IPS DF 6.9 (cell line): ENCODE measurements around the gene TERT.
"Not testable (repeated sequence)": the region's sequence is repeated elsewhere in the genome, so short reads cannot be mapped to it uniquely, and the experiment has no call there.

ENCODE experiments used
- DNase-seq: peaks from one replicate; pipeline ENCODE4 v3.0.0-alpha.2; 2013; ENCODE audit warnings: low read depth, low spot score
- H3K27ac ChIP-seq: one replicate; pipeline ENCODE4 v1.5.1; 2013; ENCODE audit warnings: low read length, control low read depth
- H3K27me3 ChIP-seq: 2 replicates; pipeline ENCODE4 v1.6.1; 2013; ENCODE audit warnings: mild to moderate bottlenecking, low read length; ENCODE audit not compliant: control insufficient read depth, insufficient read depth
- H3K36me3 ChIP-seq: 2 replicates; pipeline ENCODE4 v1.6.1; 2013; ENCODE audit warnings: low read length; ENCODE audit not compliant: control insufficient read depth, insufficient read depth
- H3K4me1 ChIP-seq: 2 replicates; pipeline ENCODE4 v1.6.1; 2013; ENCODE audit warnings: low read length; ENCODE audit not compliant: control insufficient read depth, insufficient read depth
- H3K4me3 ChIP-seq: 2 replicates; pipeline ENCODE4 v1.5.1; 2013; ENCODE audit warnings: mild to moderate bottlenecking, low read length
- H3K9me3 ChIP-seq: 2 replicates; pipeline ENCODE4 v1.6.1; 2013; ENCODE audit warnings: low read length, inconsistent platforms; ENCODE audit not compliant: control insufficient read depth, insufficient read depth
- WGBS: extraction: QIAGEN DNeasy Blood & Tissue Kit; methylation state at CpG from one replicate; pipeline ENCODE4 v1.1.7; 2013; ENCODE audit warnings: mixed read lengths, missing lambda C conversion rate; ENCODE audit not compliant: insufficient read length, insufficient coverage; 5-methylcytosine and 5-hydroxymethylcytosine counted together

The TERT gene

GRCh38 chr5:1282993-1283728 lies 11.7 kb downstream of the TERT start:
- H3K4me3 ChIP-seq, H3K27me3 ChIP-seq, H3K9me3 ChIP-seq, H3K27ac ChIP-seq, H3K4me1 ChIP-seq, DNase-seq: not testable (repeated sequence)
- H3K36me3 ChIP-seq = peaks cover 16% of the 10 kb centered on the region
- no CpG with 5 or more reads among the region's 40 CpGs for WGBS

GRCh38 chr5:1282131-1282992 lies 12.5 kb downstream of the TERT start:
- no peaks in the 10 kb centered on the region for H3K27me3 ChIP-seq
- H3K36me3 ChIP-seq = peaks cover 18% of the 10 kb centered on the region
- no peak overlapping the region for H3K4me3 ChIP-seq
- no peak overlapping the region for H3K27ac ChIP-seq
- no peaks in the 10 kb centered on the region for H3K4me1 ChIP-seq
- WGBS = no CpG with 5 or more reads among the region's 37 CpGs
- no peaks in the 10 kb centered on the region for H3K9me3 ChIP-seq
- DNase-seq = no peak

GRCh38 chr5:1281038-1281882 lies 13.6 kb downstream of the TERT start:
- Histone ChIP-seq H3K27ac (no peak overlapping the region), H3K9me3 (no peaks in the 10 kb centered on the region), H3K4me1 (no peaks in the 10 kb centered on the region), H3K4me3 (no peak overlapping the region), H3K27me3 (no peaks in the 10 kb centered on the region), H3K36me3 (peaks cover 21% of the 10 kb centered on the region)
- DNase-seq = no peak
- no CpG with 5 or more reads among the region's 16 CpGs for WGBS

GRCh38 chr5:1280177-1281037 lies 14.5 kb downstream of the TERT start:
- H3K4me3 ChIP-seq = no peak overlapping the region
- H3K9me3 ChIP-seq = no peaks in the 10 kb centered on the region
- H3K4me1 ChIP-seq = no peaks in the 10 kb centered on the region
- no peak for DNase-seq
- no peak overlapping the region for H3K27ac ChIP-seq
- H3K36me3 ChIP-seq = peaks cover 16% of the 10 kb centered on the region
- H3K27me3 ChIP-seq = no peaks in the 10 kb centered on the region
- no CpG with 5 or more reads among the region's 32 CpGs for WGBS

GRCh38 chr5:1279443-1280151 lies 15.3 kb downstream of the TERT start:
- Histone ChIP-seq H3K4me3 (no peak overlapping the region), H3K27me3 (no peaks in the 10 kb centered on the region), H3K4me1 (no peaks in the 10 kb centered on the region), H3K9me3 (no peaks in the 10 kb centered on the region), H3K27ac (no peak overlapping the region), H3K36me3 (peaks cover 19% of the 10 kb centered on the region)
- DNase-seq = no peak
- no CpG with 5 or more reads among the region's 34 CpGs for WGBS

GRCh38 chr5:1278656-1279442 lies 16.0 kb downstream of the TERT start:
- H3K27ac ChIP-seq = no peak overlapping the region
- WGBS = no CpG with 5 or more reads among the region's 42 CpGs
- H3K36me3 ChIP-seq = peaks cover 19% of the 10 kb centered on the region

GRCh38 chr5:1278216-1278615 lies 16.7 kb downstream of the TERT start:
- DNase-seq = no peak
- WGBS = no CpG with 5 or more reads among the region's 13 CpGs
- no peaks in the 10 kb centered on the region for H3K9me3 ChIP-seq
- H3K4me3 ChIP-seq = no peak overlapping the region
- peaks cover 19% of the 10 kb centered on the region for H3K36me3 ChIP-seq
- no peaks in the 10 kb centered on the region for H3K27me3 ChIP-seq
- H3K27ac ChIP-seq = no peak overlapping the region
- H3K4me1 ChIP-seq = no peaks in the 10 kb centered on the region

More at GRCh38 chr5:1278656-1279442, 16.0 kb downstream of the TERT start:
- Histone ChIP-seq H3K9me3 (no peaks in the 10 kb centered on the region), H3K27me3 (no peaks in the 10 kb centered on the region), H3K4me1 (no peaks in the 10 kb centered on the region), H3K4me3 (no peak overlapping the region)
- no peak for DNase-seq

- Histone ChIP-seq H3K4me1 (no peaks in the 10 kb centered on the region), H3K4me3 (no peak overlapping the region), H3K27ac (no peak overlapping the region), H3K36me3 (peaks cover 19% of the 10 kb centered on the region), H3K9me3 (no peaks in the 10 kb centered on the region), H3K27me3 (no peaks in the 10 kb centered on the region)
- DNase-seq = no peak
- WGBS = no CpG with 5 or more reads among the region's 10 CpGs
These were observed 17.1 kb downstream of the TERT start for GRCh38 chr5:1277781-1278180.

GRCh38 chr5:1277331-1277730 lies 17.5 kb downstream of the TERT start:
- Histone ChIP-seq H3K27ac (no peak overlapping the region), H3K36me3 (peaks cover 19% of the 10 kb centered on the region), H3K4me3 (no peak overlapping the region), H3K4me1 (no peaks in the 10 kb centered on the region), H3K27me3 (no peaks in the 10 kb centered on the region), H3K9me3 (no peaks in the 10 kb centered on the region)
- no CpG with 5 or more reads among the region's 21 CpGs for WGBS
- no peak for DNase-seq
